GM18873 (cell line): ENCODE results near the gene PYROXD2.

ENCODE experiments used
- ATAC-seq: cut with Tn5 transposase; IDR thresholded peaks from one replicate; pipeline ENCODE4 v1.9.1; 2021; ENCODE audit warnings: mild to moderate bottlenecking, moderate library complexity, moderate number of reproducible peaks; ENCODE audit not compliant: unreplicated experiment, low FRiP score

PYROXD2 gene

GRCh38 chr10:98340261-98340939, 74.6 kb downstream of the PYROXD2 start:
- ATAC-seq: peak; percentile 34

- ATAC-seq: peak; percentile 80
Measured at GRCh38 chr10:98339799-98340198, 75.2 kb downstream of the PYROXD2 start.

DNA sequence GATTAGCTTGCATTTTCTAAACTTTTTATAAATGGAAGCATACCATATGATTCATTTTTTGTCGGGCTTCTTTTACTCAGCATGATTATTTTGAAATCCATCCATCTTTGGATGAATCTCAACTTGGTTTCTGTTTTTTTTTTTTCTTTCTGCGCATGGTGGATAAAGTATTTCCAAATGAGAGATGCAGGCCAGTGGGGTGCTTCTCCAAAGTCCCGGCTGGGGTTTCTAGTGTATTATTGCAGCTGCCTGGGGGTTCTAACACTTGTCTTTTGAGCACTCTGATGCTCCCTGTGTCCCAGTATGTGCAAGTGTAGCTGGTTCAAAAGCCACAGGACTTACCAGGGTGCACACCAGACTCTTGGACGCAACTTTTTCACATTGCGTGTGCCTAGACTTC, 76.1 kb downstream of the PYROXD2 start:
- ATAC-seq: no peak

- no peak for ATAC-seq
Measured at GRCh38 chr10:98338318-98338717, 76.7 kb downstream of the PYROXD2 start.

DNA sequence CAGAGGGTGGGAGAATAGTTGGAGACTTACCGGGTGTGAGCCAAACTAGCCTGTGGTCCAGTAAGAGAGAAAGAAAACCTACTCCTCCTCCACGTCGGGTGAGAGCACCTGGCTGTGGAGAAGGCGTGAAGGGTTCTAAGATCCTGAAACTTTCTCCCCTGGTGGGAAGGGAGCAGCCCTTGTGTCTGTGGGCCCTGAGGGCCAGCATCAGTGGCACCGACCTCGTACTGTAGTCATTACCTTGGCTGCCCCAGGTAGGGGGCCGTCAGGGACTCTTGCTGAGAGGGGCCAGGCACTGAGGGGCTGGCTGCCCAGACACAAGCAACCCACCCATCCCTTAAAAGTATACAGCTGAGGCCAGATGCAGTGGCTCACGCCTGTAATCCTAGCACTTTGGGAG, 77.5 kb downstream of the PYROXD2 start:
- ATAC-seq: no peak
